ENCODE results near the gene ZRANB3. TPM values are rescaled to one million over a fixed set of nuclear protein-coding genes. Genes with fewer than 3 reads are reported as not detected.

ZRANB3 gene
- total and polyA plus RNA-seq, 2 donors (not counting 3 experiments of a cell fraction or from before 2014, with no cell fraction given) = 2.2 to 6.0 TPM

DNA sequence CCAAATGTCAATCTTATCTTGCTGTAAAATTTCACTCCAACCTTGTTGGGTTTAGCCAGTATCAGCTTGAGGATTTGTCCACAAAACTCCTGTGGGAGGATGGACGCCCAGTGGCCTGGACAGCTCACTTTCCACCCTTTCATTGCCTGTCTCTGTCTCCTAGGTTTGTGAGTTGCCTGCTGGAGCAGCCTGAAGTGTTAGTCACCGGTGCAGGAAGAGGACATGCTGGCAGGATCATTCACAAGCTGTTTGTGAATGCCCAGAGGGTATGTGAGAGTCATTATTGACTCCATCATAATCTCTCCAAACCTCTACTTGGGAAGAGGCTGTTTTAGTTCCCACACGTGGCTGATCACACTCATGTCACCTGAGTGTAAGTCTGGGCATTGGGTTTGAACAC lies 366.6 kb downstream of the ZRANB3 start:
- Histone ChIP-seq H3K9ac (replicated peaks; ENCODE audit: extremely low read depth, insufficient read depth, low read length) (no peak overlapping the region), H3K4me1 (ENCODE audit: control insufficient read depth, extremely low read depth, insufficient read depth, low read length) (no peaks in the 10 kb centered on the region), H3K79me2 (ENCODE audit: control insufficient read depth, insufficient read depth, low read length) (no peaks in the 10 kb centered on the region), H3K4me2 (ENCODE audit: insufficient read depth, low read length) (no peak overlapping the region), H3K4me3 (replicated peaks in 1 of 3; ENCODE audit: insufficient read depth in 1 of 3, low read depth in 1 of 3, low read length in 3 of 3) (no peak overlapping the region), H3K9me1 (replicated peaks; ENCODE audit: control insufficient read depth, extremely low read depth, insufficient read depth, low read length) (no peaks in the 10 kb centered on the region), H3K27me3 (ENCODE audit: control insufficient read depth in 2 of 2, insufficient read depth in 2 of 2, low read length in 2 of 2) (no peaks in the 10 kb centered on the region), H4K20me1 (replicated peaks; ENCODE audit: control insufficient read depth, extremely low read depth, insufficient read depth, low read length) (no peaks in the 10 kb centered on the region), H2AFZ (ENCODE audit: low read depth, low read length) (no peak overlapping the region), H3K9me3 (replicated peaks; ENCODE audit: control insufficient read depth, insufficient read depth, low read length) (no peaks in the 10 kb centered on the region), H3K27ac (ENCODE audit: insufficient read depth, low read depth, low read length) (no peak overlapping the region), H3K36me3 (ENCODE audit: control insufficient read depth in 2 of 2, extremely low read depth in 1 of 2, insufficient read depth in 2 of 2, low read length in 2 of 2) (peaks cover 9 to 14% of the 10 kb centered on the region in 2 experiments)
- dilution Hi-C loops (cut with MboI; ENCODE audit: extremely low pct_ligation_motif_present, low sequenced_read_pairs) = no loop called here
- BruUV-seq (replicated peaks) = no TSS peak
- ChIA-PET CTCF (interaction anchor here (1.1 to 1.6 kb wide), 2 partner anchors 10 to 546 kb away, joined by 3 to 7 read pairs; no protein-coding TSS in a partner anchor), POLR2A (no interaction called here)
- intact Hi-C loops (cut with micrococcal nuclease) = loop anchor here (10.0 kb wide), 1 partner anchor 160 kb away; no protein-coding TSS in a partner anchor
- TF ChIP-seq FOS (IDR thresholded peaks at IDR 0.05; ENCODE audit: borderline replicate concordance, insufficient read depth, low read length) = no peak
- TF ChIP-seq, protein P1, sequence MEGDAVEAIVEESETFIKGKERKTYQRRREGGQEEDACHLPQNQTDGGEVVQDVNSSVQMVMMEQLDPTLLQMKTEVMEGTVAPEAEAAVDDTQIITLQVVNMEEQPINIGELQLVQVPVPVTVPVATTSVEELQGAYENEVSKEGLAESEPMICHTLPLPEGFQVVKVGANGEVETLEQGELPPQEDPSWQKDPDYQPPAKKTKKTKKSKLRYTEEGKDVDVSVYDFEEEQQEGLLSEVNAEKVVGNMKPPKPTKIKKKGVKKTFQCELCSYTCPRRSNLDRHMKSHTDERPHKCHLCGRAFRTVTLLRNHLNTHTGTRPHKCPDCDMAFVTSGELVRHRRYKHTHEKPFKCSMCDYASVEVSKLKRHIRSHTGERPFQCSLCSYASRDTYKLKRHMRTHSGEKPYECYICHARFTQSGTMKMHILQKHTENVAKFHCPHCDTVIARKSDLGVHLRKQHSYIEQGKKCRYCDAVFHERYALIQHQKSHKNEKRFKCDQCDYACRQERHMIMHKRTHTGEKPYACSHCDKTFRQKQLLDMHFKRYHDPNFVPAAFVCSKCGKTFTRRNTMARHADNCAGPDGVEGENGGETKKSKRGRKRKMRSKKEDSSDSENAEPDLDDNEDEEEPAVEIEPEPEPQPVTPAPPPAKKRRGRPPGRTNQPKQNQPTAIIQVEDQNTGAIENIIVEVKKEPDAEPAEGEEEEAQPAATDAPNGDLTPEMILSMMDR (IDR thresholded peaks at IDR 0.05; ENCODE audit: extremely low read depth in 1 of 2, insufficient read depth in 1 of 2, low read depth in 1 of 2, low read length in 2 of 2) = no peak
- TF ChIP-seq GATA2 (IDR thresholded peaks at IDR 0.05; ENCODE audit: insufficient read depth, insufficient read length, low read depth, low read length) = no peak
- no peak for TF ChIP-seq POLR2AphosphoS5 (IDR thresholded peaks at IDR 0.05; ENCODE audit: insufficient read depth, low read depth, low read length)
- no peak for TF ChIP-seq POLR2A (IDR thresholded peaks at IDR 0.05; ENCODE audit: low read depth, low read length)
- no peak for TF ChIP-seq EZH2 (IDR thresholded peaks at IDR 0.05; ENCODE audit: borderline replicate concordance, low read depth, low read length, severe bottlenecking)
- no peak for TF ChIP-seq JUN (IDR thresholded peaks at IDR 0.05; ENCODE audit: borderline replicate concordance, insufficient read depth, insufficient read length, low read depth)
- no peak for TF ChIP-seq MAX (IDR thresholded peaks at IDR 0.05; ENCODE audit: insufficient read depth, insufficient read length)
- TF ChIP-seq MYC (IDR thresholded peaks at IDR 0.05; ENCODE audit: low read depth, low read length) = no peak
- DNase-seq (ENCODE audit: low read depth, low spot score) = no peak
- FAIRE-seq = peak; percentile 37

All from endothelial cell of umbilical vein (primary cell).